Mesangial cell (primary cell): ENCODE results near the gene TEAD4. TPM values are rescaled to one million over a fixed set of nuclear protein-coding genes. Genes with fewer than 3 reads are reported as not detected.

Experiments used
- total RNA-seq: library from RNA; depleted of rRNA; stranded (reverse); fragments of >200 nt; gene quantifications from 2 replicates; pipeline ENCODE4 v1.2.3, GENCODE V29; 2015

The TEAD4 gene
- 62.4 and 77.7 TPM in 2 replicates for total RNA-seq

DNA sequence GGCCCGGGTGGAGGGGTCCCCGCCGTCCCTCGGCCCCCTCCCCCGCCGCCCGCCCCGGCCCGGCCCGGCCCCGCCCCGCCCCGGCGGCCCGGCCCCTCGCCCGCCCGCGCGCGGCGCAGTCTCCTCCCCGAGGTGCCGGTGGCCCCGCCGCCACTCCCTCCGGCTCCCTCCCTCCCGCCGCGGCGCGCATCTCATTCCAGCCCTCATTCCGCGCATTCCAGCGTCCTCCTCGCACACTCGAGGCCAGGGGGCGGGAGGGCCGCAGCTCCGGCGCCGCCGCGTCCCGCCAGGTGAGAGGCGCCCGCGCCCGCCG, at the start of gene TEAD4:
Gene TEAD4, plus strand, starts transcription at position 206 of the 313 bp plus-strand sequence.

DNA sequence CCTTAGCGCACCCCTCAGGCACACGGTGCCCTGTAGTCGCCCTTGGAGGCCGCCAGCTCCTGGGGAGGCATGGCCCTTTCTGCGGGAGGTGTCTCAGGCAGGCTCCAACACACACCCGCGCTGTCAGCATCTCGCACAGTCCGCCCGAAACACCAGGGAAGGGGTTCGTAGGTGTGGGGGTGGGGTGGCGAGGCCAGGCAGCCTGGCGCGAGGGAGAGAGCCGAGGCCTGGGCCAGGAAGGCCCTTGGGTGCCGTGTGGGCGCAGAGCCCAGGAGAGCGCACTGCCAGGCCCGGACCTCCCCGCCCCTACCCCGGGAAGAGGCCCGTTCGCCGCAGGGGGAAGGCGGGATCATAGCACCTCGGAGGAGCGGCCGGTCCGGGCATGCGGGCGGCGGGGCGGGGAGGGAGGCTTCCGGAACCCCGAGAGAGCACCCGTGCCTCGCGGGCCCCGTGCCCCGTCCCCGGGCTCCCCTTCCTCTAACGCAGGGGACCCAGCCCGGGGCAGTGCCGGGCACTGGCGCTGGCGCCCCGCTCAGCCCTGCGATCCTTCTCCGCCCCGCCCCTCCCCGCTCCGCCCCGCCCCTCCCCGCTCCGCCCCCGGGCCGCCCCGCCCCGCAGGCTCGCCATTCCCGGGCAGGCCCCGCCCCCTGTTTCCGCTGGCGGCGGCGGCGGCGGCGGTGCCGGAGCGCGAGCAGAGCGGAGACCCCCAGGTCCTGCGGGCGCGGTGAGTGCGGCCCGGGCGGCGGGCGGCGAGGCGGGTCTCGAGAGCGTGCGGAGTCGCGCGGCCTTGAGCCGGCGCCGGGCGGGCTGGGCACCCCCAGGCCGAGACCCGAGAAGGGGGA, 117.8 kb downstream of the TEAD4 start, which contains the start of gene TSPAN9:
Gene TSPAN9, plus strand, starts transcription at position 650 of the 842 bp plus-strand sequence. CDS start 123,815 bp downstream, outside the sequence.

Other genes starting within 250 kb of the TEAD4 start
- 29.2 and 60.3 TPM in 2 replicates for gene FKBP4, start 164.4 kb upstream of the TEAD4 start, total RNA-seq
- 18.4 and 21.6 TPM in 2 replicates for gene ITFG2, start 146.7 kb upstream of the TEAD4 start, total RNA-seq
- under 0.01 TPM in 1 of 2 replicates, not detected in the other for gene NRIP2, start 124.4 kb upstream of the TEAD4 start, total RNA-seq
- not detected in 2 replicates for gene TEX52, start 102.4 kb upstream of the TEAD4 start, total RNA-seq
- gene FOXM1, start 82.2 kb upstream of the TEAD4 start, total RNA-seq = 9.9 and 84.1 TPM in 2 replicates
- 18.3 and 49.9 TPM in 2 replicates for gene RHNO1, start 82.2 kb upstream of the TEAD4 start, total RNA-seq
- gene TULP3, start 68.5 kb upstream of the TEAD4 start, total RNA-seq = 16.6 and 21.8 TPM in 2 replicates
- gene TSPAN9, start 118.0 kb downstream of the TEAD4 start, total RNA-seq = 24.9 and 35.2 TPM in 2 replicates